Ascending aorta (tissue), 2 donors: ENCODE data around the gene NOP58. TPM values are rescaled to one million over a fixed set of nuclear protein-coding genes. Genes with fewer than 3 reads are reported as not detected.
A peak's percentile ranks its signal among the peaks of the same experiment; 100 is the strongest.
"Not testable (repeated sequence)": the region's sequence is repeated elsewhere in the genome, so short reads cannot be mapped to it uniquely, and the experiment has no call there.

Source experiments
- DNase-seq, 2 donors: peaks; one replicate each; pipeline ENCODE4 v3.0.0-alpha.2; 2019; ENCODE audit warnings: low spot score in 2 of 2
- H3K27ac ChIP-seq, 2 donors: fragments of 200-600 bp; sonication (generic); one replicate each; pipeline ENCODE4 v1.5.1; 2016 to 2017; ENCODE audit warnings: mild to moderate bottlenecking in 1 of 2
- H3K27me3 ChIP-seq: fragments of 200-600 bp; sonication (generic); one replicate; pipeline ENCODE4 v1.5.1; 2017
- H3K36me3 ChIP-seq, 2 donors: fragments of 200-600 bp; sonication (generic); one replicate each; pipeline ENCODE4 v1.5.1; 2016
- H3K4me1 ChIP-seq, 2 donors: fragments of 200-600 bp; sonication (generic); one replicate each; pipeline ENCODE4 v1.5.1; 2016 to 2017; ENCODE audit warnings: mild to moderate bottlenecking in 1 of 2
- H3K4me3 ChIP-seq, 2 donors: fragments of 200-600 bp; sonication (generic); one replicate each; pipeline ENCODE4 v1.5.1; 2016 to 2017; ENCODE audit warnings: mild to moderate bottlenecking in 1 of 2
- H3K9me3 ChIP-seq, 2 donors: fragments of 200-600 bp; sonication (generic); one replicate each; pipeline ENCODE4 v1.5.1; 2016
- intact Hi-C: fragments of 100-400 bp; cut with DNase I; formaldehyde crosslinking; loops from one replicate; pipeline ENCODE4 v1.15.1; 2023
- total RNA-seq: library from RNA; depleted of rRNA; stranded (reverse); fragments of >200 nt; gene quantifications from one replicate; pipeline ENCODE4 v1.1.0, GENCODE V29; 2016
- TF ChIP-seq, protein P1 (sequence below), 3 experiments: fragments of 200-600 bp in 2 of 3; fragments of 450-650 bp in 1 of 3; sonication (generic) in 2 of 3; IDR thresholded peaks; one replicate each; pipeline ENCODE4 v1.5.1; 2016 to 2019; ENCODE audit warnings: antibody characterized with exemption in 3 of 3, mild to moderate bottlenecking in 1 of 3, moderate library complexity in 1 of 3

Gene NOP58, protein sequence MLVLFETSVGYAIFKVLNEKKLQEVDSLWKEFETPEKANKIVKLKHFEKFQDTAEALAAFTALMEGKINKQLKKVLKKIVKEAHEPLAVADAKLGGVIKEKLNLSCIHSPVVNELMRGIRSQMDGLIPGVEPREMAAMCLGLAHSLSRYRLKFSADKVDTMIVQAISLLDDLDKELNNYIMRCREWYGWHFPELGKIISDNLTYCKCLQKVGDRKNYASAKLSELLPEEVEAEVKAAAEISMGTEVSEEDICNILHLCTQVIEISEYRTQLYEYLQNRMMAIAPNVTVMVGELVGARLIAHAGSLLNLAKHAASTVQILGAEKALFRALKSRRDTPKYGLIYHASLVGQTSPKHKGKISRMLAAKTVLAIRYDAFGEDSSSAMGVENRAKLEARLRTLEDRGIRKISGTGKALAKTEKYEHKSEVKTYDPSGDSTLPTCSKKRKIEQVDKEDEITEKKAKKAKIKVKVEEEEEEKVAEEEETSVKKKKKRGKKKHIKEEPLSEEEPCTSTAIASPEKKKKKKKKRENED
- 65.8 TPM for total RNA-seq

DNA sequence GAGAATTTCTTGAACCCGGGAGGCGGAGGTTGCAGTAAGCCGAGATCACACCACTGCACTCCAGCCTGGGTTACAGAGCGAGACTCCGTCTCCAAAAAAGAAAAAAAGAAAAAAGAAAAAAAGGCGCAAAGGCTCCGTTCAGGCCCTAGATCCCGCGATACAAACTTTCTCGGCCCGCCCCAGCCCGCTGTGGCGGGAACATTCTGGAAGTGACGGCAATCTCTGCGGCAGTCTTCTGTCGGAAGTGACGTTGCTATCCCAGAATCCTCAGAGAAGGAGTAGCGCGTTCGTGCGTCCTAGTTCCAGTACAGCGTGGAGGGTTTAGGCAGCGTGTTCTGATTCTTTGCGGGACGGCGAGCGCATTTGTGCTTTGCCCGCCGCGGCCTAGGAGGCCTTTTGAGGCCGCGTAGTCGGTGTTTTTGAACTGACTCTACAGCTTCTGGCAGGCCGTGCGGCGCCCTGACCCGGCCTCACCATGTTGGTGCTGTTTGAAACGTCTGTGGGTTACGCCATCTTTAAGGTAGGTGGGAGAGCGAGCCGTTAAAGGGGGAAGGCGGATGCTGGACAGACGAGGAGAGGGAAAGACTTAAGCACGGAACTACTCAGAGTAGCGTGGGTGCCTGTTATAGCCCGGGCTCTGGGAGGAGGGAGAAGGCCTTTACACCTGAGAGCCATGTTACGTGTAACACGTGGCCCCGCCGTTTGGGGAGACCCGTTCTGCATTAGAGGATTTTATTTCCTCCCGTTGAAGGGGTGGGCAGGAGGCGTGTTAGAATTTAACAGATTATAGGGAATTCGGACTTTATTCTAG is at the start of gene NOP58:
TSS of gene NOP58 (plus strand) at position 297 of the 811 bp plus-strand sequence. CDS start at position 476, 179 bp downstream.
- peaks cover 0 to 9% of the 10 kb centered on the region in 2 donors for H3K4me1 ChIP-seq
- peak within 1 kb of the TSS; percentile 94 to 97 for H3K27ac ChIP-seq
- no peaks in the 10 kb centered on the region for H3K27me3 ChIP-seq
- no peaks in the 10 kb centered on the region for H3K36me3 ChIP-seq
- DNase-seq, result peak; percentile 74 to 97
- peak within 1 kb of the TSS; percentile 96 to 97 for H3K4me3 ChIP-seq
- intact Hi-C loops, result loop anchor here (1.0 to 10.0 kb wide), 5 partner anchors 27 to 1151 kb away; partner anchors contain the start of genes CFLAR, FAM117B and SUMO1
- TF ChIP-seq, protein P1, sequence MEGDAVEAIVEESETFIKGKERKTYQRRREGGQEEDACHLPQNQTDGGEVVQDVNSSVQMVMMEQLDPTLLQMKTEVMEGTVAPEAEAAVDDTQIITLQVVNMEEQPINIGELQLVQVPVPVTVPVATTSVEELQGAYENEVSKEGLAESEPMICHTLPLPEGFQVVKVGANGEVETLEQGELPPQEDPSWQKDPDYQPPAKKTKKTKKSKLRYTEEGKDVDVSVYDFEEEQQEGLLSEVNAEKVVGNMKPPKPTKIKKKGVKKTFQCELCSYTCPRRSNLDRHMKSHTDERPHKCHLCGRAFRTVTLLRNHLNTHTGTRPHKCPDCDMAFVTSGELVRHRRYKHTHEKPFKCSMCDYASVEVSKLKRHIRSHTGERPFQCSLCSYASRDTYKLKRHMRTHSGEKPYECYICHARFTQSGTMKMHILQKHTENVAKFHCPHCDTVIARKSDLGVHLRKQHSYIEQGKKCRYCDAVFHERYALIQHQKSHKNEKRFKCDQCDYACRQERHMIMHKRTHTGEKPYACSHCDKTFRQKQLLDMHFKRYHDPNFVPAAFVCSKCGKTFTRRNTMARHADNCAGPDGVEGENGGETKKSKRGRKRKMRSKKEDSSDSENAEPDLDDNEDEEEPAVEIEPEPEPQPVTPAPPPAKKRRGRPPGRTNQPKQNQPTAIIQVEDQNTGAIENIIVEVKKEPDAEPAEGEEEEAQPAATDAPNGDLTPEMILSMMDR (IDR thresholded peaks at IDR 0.05), result no peak
- H3K9me3 ChIP-seq, result no peaks in the 10 kb centered on the region

DNA sequence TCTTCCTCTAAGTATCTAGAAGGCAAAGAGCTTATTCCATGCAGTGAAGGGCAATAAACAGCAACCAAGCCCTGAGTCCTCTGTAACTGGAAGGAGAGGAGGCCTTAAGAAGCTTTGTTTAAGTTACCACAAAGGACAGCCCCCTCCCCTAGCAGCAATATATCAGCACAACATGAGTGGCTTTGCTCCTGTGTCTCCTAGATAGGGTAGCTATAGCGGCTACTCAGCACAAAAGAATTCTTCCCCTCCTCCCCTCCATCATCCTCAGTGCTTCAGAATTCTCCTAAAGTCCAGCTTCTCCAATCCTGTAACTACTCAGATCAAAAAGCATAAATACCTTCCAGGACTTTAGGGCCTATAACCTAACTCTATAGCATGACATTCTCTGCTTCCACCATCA is 43.7 kb upstream of the NOP58 start:
- H3K9me3 ChIP-seq, result no peaks in the 10 kb centered on the region
- intact Hi-C loops, result no loop called here
- no peaks in the 10 kb centered on the region for H3K27me3 ChIP-seq
- H3K4me3 ChIP-seq, result no peak overlapping the region
- TF ChIP-seq, protein P1 (IDR thresholded peaks at IDR 0.05), result no peak
- peaks cover 13 to 20% of the 10 kb centered on the region in 2 donors for H3K36me3 ChIP-seq
- no peak overlapping the region for H3K27ac ChIP-seq
- peaks cover 0 to 5% of the 10 kb centered on the region in 2 donors for H3K4me1 ChIP-seq
- no peak for DNase-seq

DNA sequence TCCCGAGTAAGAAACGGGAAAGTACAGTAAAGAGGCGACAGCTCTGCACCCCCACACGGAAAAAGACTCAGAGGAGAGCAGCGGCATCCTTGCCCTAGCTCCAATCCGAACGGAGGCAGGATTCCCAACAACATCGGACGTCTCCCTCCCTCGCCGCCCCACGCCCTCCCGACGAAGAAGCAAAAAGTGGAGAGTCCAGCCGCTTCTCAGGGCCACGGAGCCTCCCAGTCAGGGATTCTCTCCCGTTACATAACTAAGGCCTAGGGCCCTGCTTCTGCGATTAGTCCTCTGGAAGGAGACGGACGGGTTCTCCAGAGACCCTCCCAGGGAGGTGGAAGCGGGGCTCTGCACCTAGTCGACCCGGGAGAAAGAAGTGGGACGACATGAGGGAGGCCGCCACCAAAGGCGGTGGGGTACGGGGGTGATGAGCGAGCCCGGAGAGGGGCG is 27.8 kb upstream of the NOP58 start:
- H3K27me3 ChIP-seq, result no peaks in the 10 kb centered on the region
- H3K27ac ChIP-seq, result peak overlapping the region; percentile 88
- peak in 1 of 2 donors; percentile 63 for DNase-seq
- H3K36me3 ChIP-seq, result no peaks in the 10 kb centered on the region
- peak overlapping the region; percentile 89 to 93 for H3K4me3 ChIP-seq
- H3K9me3 ChIP-seq, result no peaks in the 10 kb centered on the region
- intact Hi-C loops, result loop anchor here (1.0 kb wide), 1 partner anchor 27 kb away; the partner anchor contains the start of gene NOP58
- TF ChIP-seq, protein P1 (IDR thresholded peaks at IDR 0.05), result no peak
- peaks cover 0 to 13% of the 10 kb centered on the region in 2 donors for H3K4me1 ChIP-seq

DNA sequence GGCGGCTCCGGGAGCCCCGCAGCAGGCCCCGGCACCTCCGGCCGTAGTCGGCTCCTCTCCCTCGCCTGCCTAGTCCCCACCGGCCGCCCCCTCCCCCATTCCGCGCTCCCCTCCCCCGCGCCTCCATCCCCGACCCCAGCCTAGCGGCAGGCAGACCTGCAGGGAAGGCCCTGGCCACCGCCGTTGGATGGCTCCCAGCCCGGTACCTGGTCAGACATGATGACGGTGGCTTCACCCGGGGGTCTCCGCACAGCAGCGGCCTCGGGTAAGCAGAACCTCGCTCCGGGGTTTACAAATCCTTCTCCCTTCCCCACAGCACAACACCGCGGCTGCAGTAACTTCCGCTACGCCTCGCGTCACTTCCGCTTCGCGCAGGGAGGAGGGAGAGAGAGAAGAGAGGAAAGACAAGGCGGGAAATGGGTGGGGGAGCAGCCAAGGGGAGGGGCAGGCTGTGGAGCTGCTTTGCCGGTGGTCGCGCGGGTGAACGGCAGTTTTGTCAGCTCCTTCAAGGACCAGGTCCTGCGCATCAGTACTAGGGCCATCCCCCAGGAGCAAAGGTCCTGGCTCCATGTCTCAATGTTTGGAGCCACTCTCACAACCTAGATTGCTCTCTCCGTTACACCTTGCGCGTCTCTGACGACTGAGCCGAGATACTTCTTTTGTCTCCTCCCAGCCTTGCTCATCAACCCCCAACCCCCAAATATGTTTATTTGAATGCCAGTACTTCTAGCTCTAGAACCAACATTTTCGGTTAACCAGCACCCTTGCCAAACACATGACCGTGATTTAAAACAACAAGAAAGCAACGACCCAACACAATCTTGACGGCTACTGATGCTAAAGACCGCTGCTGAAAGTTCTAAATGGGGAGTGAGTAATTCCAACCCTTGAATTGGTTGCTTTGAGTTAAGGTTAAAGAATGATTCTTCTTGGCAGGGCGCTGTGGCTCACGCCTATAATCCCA is 27.0 kb upstream of the NOP58 start, which contains the start of gene SUMO1:
TSS of gene SUMO1 (minus strand) at position 364 of the 964 bp plus-strand sequence. CDS start at position 218, 146 bp downstream.
- H3K27me3 ChIP-seq, result no peaks in the 10 kb centered on the region
- H3K27ac ChIP-seq, result peak within 1 kb of the TSS; percentile 88
- peak within 1 kb of the TSS; percentile 89 to 93 for H3K4me3 ChIP-seq
- peaks cover 0 to 13% of the 10 kb centered on the region in 2 donors for H3K4me1 ChIP-seq
- peak; percentile 82 to 95 for DNase-seq
- TF ChIP-seq, protein P1 (IDR thresholded peaks at IDR 0.05), result peak in 1 of 3 experiments; percentile 15
- intact Hi-C loops, result loop anchor here (1.0 kb wide), 1 partner anchor 27 kb away; the partner anchor contains the start of gene NOP58
- no peaks in the 10 kb centered on the region for H3K36me3 ChIP-seq
- H3K9me3 ChIP-seq, result no peaks in the 10 kb centered on the region

DNA sequence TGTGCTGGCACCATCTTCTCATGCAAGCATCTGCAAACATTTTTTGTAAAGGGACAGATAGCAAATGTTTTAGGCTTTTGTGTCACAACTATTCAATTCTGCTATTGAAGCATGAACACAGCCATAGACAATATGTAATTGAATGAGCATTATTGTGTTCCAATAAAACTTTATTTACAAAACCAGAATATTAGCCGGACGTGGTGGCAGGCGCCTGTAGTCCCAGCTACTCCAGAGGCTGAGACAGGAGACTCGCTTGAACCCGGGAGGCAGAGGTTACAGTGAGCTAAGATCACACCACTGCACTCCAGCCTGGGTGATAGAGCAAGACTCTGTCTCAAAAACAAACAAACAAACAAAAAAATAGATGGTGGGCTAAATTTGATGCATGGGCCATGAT is 17.9 kb upstream of the NOP58 start:
- H3K36me3 ChIP-seq, H3K27me3 ChIP-seq, intact Hi-C loops, H3K4me3 ChIP-seq, DNase-seq, H3K4me1 ChIP-seq, H3K9me3 ChIP-seq, H3K27ac ChIP-seq: not testable (repeated sequence)
